ENCODE data around the gene APLF. TPM values are rescaled to one million over a fixed set of nuclear protein-coding genes. Genes with fewer than 3 reads are reported as not detected.
"Not testable (repeated sequence)": the region's sequence is repeated elsewhere in the genome, so short reads cannot be mapped to it uniquely, and the experiment has no call there.

The APLF gene
- total RNA-seq, 2 experiments from 2014 or later, result 6.1 to 7.6 TPM

DNA sequence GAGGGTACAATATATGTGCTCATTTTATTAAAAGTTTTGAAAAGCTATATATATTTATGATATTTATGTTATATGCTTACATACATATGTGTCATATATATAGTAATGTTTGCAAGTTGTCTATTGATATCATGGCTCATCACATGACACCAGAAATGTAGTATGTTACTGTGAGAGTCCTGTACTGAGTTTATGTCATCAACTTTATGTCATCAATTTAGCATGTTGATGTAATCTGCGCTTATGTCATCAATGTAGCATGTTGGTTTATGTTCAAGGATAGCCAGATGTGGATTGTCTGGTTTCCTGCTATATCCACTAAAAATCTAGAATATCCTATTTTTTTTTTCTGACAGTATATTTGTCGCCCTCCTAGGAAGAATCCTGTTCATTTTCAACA lies 77.4 kb downstream of the APLF start:
- Histone ChIP-seq H3K9me2 (ENCODE audit: insufficient read depth, low read length) (no peaks in the 10 kb centered on the region), H3K27ac (ENCODE audit: low read depth, low read length, poor library complexity, severe bottlenecking) (no peak overlapping the region), H3K79me2 (ENCODE audit: insufficient read depth, low read depth, low read length) (no peaks in the 10 kb centered on the region), H3K4me1 (ENCODE audit: insufficient read depth, low read length, poor library complexity, severe bottlenecking) (no peaks in the 10 kb centered on the region), H4K20me1 (ENCODE audit: insufficient read depth, low read length) (no peaks in the 10 kb centered on the region), H3K4me3 (ENCODE audit: low read depth, low read length, poor library complexity, severe bottlenecking) (no peak overlapping the region), H3K9me3 (ENCODE audit: low read length) (peaks cover 6% of the 10 kb centered on the region; the same call in 1 of the 2 replicates), H3K4me2 (ENCODE audit: low read length) (no peak overlapping the region), H2AFZ (ENCODE audit: low read length) (no peak overlapping the region), H3K36me3 (ENCODE audit: insufficient read depth, low read length) (no peaks in the 10 kb centered on the region)
- no peak for DNase-seq (ENCODE audit: low spot score)
- POLR2A ChIA-PET, result interaction anchor here (1.0 kb wide), 1 partner anchor 38 kb away, joined by 3 read pairs; no protein-coding TSS in a partner anchor
- intact Hi-C loops (cut with micrococcal nuclease; ENCODE audit: unreplicated experiment), result no loop called here
- no TSS peak for BruUV-seq (replicated peaks)
- CTCF ChIA-PET (ENCODE audit: unreplicated experiment), result no interaction called here
- TF ChIP-seq EZH2phosphoT487 (IDR thresholded peaks at IDR 0.05; ENCODE audit: borderline replicate concordance, low read depth, low read length), result no peak
- TF ChIP-seq, protein P1, sequence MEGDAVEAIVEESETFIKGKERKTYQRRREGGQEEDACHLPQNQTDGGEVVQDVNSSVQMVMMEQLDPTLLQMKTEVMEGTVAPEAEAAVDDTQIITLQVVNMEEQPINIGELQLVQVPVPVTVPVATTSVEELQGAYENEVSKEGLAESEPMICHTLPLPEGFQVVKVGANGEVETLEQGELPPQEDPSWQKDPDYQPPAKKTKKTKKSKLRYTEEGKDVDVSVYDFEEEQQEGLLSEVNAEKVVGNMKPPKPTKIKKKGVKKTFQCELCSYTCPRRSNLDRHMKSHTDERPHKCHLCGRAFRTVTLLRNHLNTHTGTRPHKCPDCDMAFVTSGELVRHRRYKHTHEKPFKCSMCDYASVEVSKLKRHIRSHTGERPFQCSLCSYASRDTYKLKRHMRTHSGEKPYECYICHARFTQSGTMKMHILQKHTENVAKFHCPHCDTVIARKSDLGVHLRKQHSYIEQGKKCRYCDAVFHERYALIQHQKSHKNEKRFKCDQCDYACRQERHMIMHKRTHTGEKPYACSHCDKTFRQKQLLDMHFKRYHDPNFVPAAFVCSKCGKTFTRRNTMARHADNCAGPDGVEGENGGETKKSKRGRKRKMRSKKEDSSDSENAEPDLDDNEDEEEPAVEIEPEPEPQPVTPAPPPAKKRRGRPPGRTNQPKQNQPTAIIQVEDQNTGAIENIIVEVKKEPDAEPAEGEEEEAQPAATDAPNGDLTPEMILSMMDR (conservative IDR thresholded peaks at IDR 0.05; ENCODE audit: low read length), result no peak

DNA sequence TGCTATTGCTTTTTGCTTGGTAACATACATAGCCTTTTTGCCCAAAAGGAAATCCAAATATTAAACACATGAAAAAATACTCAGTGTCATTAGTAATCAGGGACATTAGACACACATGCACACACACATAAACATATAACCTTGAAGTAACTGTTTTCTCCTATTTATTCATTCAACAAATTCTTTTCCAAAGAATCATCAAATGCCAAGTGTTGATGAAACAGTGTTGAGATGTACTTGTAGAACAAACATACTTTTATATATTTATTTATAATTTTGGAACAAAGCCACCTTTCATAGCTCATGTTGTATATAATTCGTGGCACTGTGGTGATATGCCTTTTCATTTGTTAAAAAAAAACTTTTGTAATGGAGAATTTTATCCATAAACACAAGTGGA lies 81.0 kb downstream of the APLF start:
- ChIA-PET POLR2A (interaction anchor here (0.7 to 1.4 kb wide), 2 partner anchors 108 to 962 kb away, joined by 3 to 4 read pairs; no protein-coding TSS in a partner anchor), CTCF (ENCODE audit: unreplicated experiment) (no interaction called here)
- Histone ChIP-seq H3K79me2 (ENCODE audit: insufficient read depth, low read depth, low read length) (no peaks in the 10 kb centered on the region), H3K4me1 (ENCODE audit: insufficient read depth, low read length, poor library complexity, severe bottlenecking) (no peaks in the 10 kb centered on the region), H3K9me3 (ENCODE audit: low read length) (no peaks in the 10 kb centered on the region; the same call in 1 of the 2 replicates), H3K4me2 (ENCODE audit: low read length) (no peak overlapping the region), H3K36me3 (ENCODE audit: insufficient read depth, low read length) (no peaks in the 10 kb centered on the region), H2AFZ (ENCODE audit: low read length) (no peak overlapping the region), H3K27ac (ENCODE audit: low read depth, low read length, poor library complexity, severe bottlenecking) (no peak overlapping the region), H3K4me3 (ENCODE audit: low read depth, low read length, poor library complexity, severe bottlenecking) (no peak overlapping the region), H4K20me1 (ENCODE audit: insufficient read depth, low read length) (no peaks in the 10 kb centered on the region), H3K9me2 (ENCODE audit: insufficient read depth, low read length) (no peaks in the 10 kb centered on the region)
- intact Hi-C loops (cut with micrococcal nuclease; ENCODE audit: unreplicated experiment), result no loop called here
- DNase-seq (ENCODE audit: low spot score), result no peak
- no peak for TF ChIP-seq EZH2phosphoT487 (IDR thresholded peaks at IDR 0.05; ENCODE audit: borderline replicate concordance, low read depth, low read length)
- TF ChIP-seq, protein P1 (conservative IDR thresholded peaks at IDR 0.05; ENCODE audit: low read length), result no peak
- BruUV-seq (replicated peaks), result no TSS peak

DNA sequence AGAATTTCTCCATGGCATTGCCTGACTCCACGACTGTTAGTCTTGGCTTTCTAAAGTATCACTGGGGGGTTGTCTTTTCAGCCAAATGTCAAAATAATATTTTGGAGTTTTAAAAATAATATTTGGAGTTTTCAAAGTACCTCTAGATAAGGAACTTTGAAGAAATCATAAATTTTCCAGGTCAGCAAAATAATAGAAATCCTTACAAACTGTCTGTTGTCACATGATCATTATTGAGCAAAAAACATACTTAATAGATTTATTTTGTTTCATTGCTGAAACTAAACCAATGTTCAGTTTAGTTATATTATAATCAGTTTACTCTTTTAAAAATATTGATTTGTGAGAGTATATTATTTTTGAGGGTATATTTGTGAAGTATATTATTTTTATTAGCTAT lies 85.7 kb downstream of the APLF start:
- Histone ChIP-seq H3K36me3 (ENCODE audit: insufficient read depth, low read length) (no peaks in the 10 kb centered on the region), H4K20me1 (ENCODE audit: insufficient read depth, low read length) (no peaks in the 10 kb centered on the region), H2AFZ (ENCODE audit: low read length) (no peak overlapping the region), H3K4me2 (ENCODE audit: low read length) (no peak overlapping the region), H3K79me2 (ENCODE audit: insufficient read depth, low read depth, low read length) (no peaks in the 10 kb centered on the region), H3K27ac (ENCODE audit: low read depth, low read length, poor library complexity, severe bottlenecking) (no peak overlapping the region), H3K4me1 (ENCODE audit: insufficient read depth, low read length, poor library complexity, severe bottlenecking) (no peaks in the 10 kb centered on the region), H3K9me2 (ENCODE audit: insufficient read depth, low read length) (no peaks in the 10 kb centered on the region), H3K9me3 (ENCODE audit: low read length) (no peaks in the 10 kb centered on the region), H3K4me3 (ENCODE audit: low read depth, low read length, poor library complexity, severe bottlenecking) (no peak overlapping the region)
- TF ChIP-seq, protein P1 (conservative IDR thresholded peaks at IDR 0.05; ENCODE audit: low read length), result no peak
- no peak for TF ChIP-seq EZH2phosphoT487 (IDR thresholded peaks at IDR 0.05; ENCODE audit: borderline replicate concordance, low read depth, low read length)
- intact Hi-C loops (cut with micrococcal nuclease; ENCODE audit: unreplicated experiment), result no loop called here
- BruUV-seq (replicated peaks), result no TSS peak
- POLR2A ChIA-PET, result interaction anchor here (1.2 kb wide), 1 partner anchor 8 kb away, joined by 6 read pairs; no protein-coding TSS in a partner anchor
- DNase-seq (ENCODE audit: low spot score), result no peak
- CTCF ChIA-PET (ENCODE audit: unreplicated experiment), result no interaction called here

DNA sequence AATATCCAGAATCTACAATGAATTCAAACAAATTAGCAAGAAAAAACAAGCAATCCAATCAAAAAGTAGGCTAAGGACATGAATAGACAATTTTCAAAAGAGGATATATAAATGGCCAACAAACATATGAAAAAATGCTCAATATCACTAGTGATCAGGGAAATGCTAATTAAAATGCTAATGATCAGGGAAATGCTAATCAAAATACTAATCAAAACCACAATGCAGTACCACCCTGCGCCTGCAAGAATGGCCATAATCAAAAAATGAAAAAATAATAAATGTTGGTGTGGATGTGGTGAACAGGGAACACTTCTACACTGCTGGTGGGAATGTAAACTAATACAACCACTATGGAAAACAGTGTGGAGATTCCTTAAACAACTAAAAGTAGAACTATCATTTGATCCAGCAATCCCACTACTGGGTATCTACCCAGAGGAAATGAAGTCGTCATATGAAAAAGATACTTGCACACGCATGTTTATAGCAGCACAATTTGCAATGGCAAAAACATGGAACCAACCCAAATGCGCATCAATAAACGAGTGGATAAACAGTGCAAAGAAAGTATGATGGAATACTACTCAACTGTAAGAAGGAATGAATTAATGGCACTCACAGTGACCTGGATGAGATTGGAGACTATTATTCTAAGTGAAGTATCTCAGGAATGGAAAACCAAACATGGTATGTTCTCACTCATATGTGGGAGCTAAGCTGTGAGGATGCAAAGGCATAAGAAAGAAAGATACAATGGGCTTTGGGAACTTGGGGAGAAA lies 88.2 kb downstream of the APLF start:
- H3K4me2 ChIP-seq (ENCODE audit: low read length); H3K9me2 ChIP-seq (ENCODE audit: insufficient read depth, low read length); BruUV-seq (replicated peaks); H3K4me1 ChIP-seq (ENCODE audit: insufficient read depth, low read length, poor library complexity, severe bottlenecking); H3K36me3 ChIP-seq (ENCODE audit: insufficient read depth, low read length); H4K20me1 ChIP-seq (ENCODE audit: insufficient read depth, low read length); H2AFZ ChIP-seq (ENCODE audit: low read length); H3K9me3 ChIP-seq (ENCODE audit: low read length); H3K27ac ChIP-seq (ENCODE audit: low read depth, low read length, poor library complexity, severe bottlenecking); H3K4me3 ChIP-seq (ENCODE audit: low read depth, low read length, poor library complexity, severe bottlenecking); intact Hi-C loops (cut with micrococcal nuclease; ENCODE audit: unreplicated experiment); POLR2A ChIA-PET; DNase-seq (ENCODE audit: low spot score); CTCF ChIA-PET (ENCODE audit: unreplicated experiment); H3K79me2 ChIP-seq (ENCODE audit: insufficient read depth, low read depth, low read length): not testable (repeated sequence)

All from OCI-LY7 (cell line).